ENCODE results near the gene HORMAD2. TPM values are rescaled to one million over a fixed set of nuclear protein-coding genes. Genes with fewer than 3 reads are reported as not detected.

The HORMAD2 gene
- total RNA-seq, 1 experiment from 2014 or later: not detected

GRCh38 chr22:30048681-30049080 lies 31.6 kb upstream of the HORMAD2 start:
- no peak overlapping the region for H2AFZ ChIP-seq (ENCODE audit: low read length)
- H3K27me3 ChIP-seq (ENCODE audit: low read length): no peaks in the 10 kb centered on the region
- no peaks in the 10 kb centered on the region for H3F3A ChIP-seq (ENCODE audit: low read length, unreplicated experiment)
- no peaks in the 10 kb centered on the region for H3K36me3 ChIP-seq (ENCODE audit: low read depth, low read length)
- no peaks in the 10 kb centered on the region for H4K20me1 ChIP-seq (ENCODE audit: low read length)
- H3K4me2 ChIP-seq (ENCODE audit: low read length): no peak overlapping the region
- no peak overlapping the region for H3K4me3 ChIP-seq (ENCODE audit: low read length)
- H3K4me1 ChIP-seq (ENCODE audit: insufficient read depth, low read length): peaks cover 13% of the 10 kb centered on the region
- no peak overlapping the region for H3K27ac ChIP-seq (ENCODE audit: low read length)
- H3K9me2 ChIP-seq (replicated peaks; ENCODE audit: low read length): no peaks in the 10 kb centered on the region
- no peaks in the 10 kb centered on the region for H3K9me3 ChIP-seq (ENCODE audit: low read length)
- intact Hi-C loops (cut with micrococcal nuclease): no loop called here
- DNase-seq (no peak), ATAC-seq (no peak)
- ChIA-PET CTCF (no interaction called here), POLR2A (ENCODE audit: unreplicated experiment) (no interaction called here)
- TF ChIP-seq, protein P1, sequence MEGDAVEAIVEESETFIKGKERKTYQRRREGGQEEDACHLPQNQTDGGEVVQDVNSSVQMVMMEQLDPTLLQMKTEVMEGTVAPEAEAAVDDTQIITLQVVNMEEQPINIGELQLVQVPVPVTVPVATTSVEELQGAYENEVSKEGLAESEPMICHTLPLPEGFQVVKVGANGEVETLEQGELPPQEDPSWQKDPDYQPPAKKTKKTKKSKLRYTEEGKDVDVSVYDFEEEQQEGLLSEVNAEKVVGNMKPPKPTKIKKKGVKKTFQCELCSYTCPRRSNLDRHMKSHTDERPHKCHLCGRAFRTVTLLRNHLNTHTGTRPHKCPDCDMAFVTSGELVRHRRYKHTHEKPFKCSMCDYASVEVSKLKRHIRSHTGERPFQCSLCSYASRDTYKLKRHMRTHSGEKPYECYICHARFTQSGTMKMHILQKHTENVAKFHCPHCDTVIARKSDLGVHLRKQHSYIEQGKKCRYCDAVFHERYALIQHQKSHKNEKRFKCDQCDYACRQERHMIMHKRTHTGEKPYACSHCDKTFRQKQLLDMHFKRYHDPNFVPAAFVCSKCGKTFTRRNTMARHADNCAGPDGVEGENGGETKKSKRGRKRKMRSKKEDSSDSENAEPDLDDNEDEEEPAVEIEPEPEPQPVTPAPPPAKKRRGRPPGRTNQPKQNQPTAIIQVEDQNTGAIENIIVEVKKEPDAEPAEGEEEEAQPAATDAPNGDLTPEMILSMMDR (conservative IDR thresholded peaks at IDR 0.05; ENCODE audit: low read depth, low read length): no peak
- TF ChIP-seq EZH2phosphoT487 (IDR thresholded peaks at IDR 0.05; ENCODE audit: borderline replicate concordance, low read length): no peak
- no peak for TF ChIP-seq EZH2 (IDR thresholded peaks at IDR 0.05; ENCODE audit: low read length, unreplicated experiment)
- no peaks in the 10 kb centered on the region for H3K79me2 ChIP-seq (ENCODE audit: low read length)
- no TSS peak for BruUV-seq (replicated peaks)
- H3K9ac ChIP-seq (ENCODE audit: low read length): no peak overlapping the region

DNA sequence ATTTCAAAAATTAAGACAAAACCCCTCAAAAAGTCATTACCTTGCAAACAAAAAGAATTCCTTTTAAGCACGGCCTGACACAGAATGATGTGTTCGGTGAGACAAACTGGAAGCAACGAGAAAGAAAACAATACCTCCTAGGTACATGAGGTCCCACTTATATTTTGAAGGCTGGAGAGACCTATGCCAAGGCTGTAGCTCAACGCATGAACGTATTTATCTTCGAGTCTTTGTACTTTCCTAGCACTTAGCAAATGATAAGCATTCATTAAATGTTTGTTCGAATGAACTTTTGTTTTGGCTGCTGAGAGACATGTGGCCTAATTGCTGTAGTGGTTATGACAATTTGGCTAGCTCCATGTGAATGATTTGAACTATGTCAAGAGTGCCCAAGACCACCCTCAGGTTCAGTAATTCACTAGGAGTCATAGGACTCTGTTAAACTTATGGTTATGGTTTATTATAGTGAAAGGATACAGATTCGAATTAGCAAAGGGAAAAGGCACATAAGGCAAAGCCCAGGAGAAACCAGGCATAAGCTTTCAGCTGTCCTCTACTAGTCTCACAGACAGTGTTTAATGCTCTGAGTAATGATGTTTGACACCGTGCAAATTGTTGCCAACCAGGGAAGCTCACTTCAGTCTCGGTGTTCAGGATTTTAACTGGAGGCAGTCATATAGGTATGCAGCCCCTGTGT lies 26.0 kb upstream of the HORMAD2 start:
- Histone ChIP-seq H2AFZ (ENCODE audit: low read length) (no peak overlapping the region), H3K27ac (ENCODE audit: low read length) (no peak overlapping the region), H3K4me2 (ENCODE audit: low read length) (no peak overlapping the region), H3K79me2 (ENCODE audit: low read length) (no peaks in the 10 kb centered on the region), H3K27me3 (ENCODE audit: low read length) (no peaks in the 10 kb centered on the region), H3K4me3 (ENCODE audit: low read length) (no peak overlapping the region), H3F3A (ENCODE audit: low read length, unreplicated experiment) (no peaks in the 10 kb centered on the region), H4K20me1 (ENCODE audit: low read length) (no peaks in the 10 kb centered on the region), H3K9me2 (replicated peaks; ENCODE audit: low read length) (no peaks in the 10 kb centered on the region), H3K9ac (ENCODE audit: low read length) (no peak overlapping the region), H3K36me3 (ENCODE audit: low read depth, low read length) (no peaks in the 10 kb centered on the region), H3K9me3 (ENCODE audit: low read length) (no peaks in the 10 kb centered on the region), H3K4me1 (ENCODE audit: insufficient read depth, low read length) (no peaks in the 10 kb centered on the region)
- ChIA-PET CTCF (no interaction called here), POLR2A (ENCODE audit: unreplicated experiment) (interaction anchor here (0.6 kb wide), 1 partner anchor 191 kb away, joined by 3 read pairs; no protein-coding TSS in a partner anchor)
- no peak for TF ChIP-seq EZH2phosphoT487 (IDR thresholded peaks at IDR 0.05; ENCODE audit: borderline replicate concordance, low read length)
- TF ChIP-seq, protein P1 (conservative IDR thresholded peaks at IDR 0.05; ENCODE audit: low read depth, low read length): no peak
- DNase-seq: no peak
- BruUV-seq (replicated peaks): no TSS peak
- intact Hi-C loops (cut with micrococcal nuclease): no loop called here
- ATAC-seq: no peak

DNA sequence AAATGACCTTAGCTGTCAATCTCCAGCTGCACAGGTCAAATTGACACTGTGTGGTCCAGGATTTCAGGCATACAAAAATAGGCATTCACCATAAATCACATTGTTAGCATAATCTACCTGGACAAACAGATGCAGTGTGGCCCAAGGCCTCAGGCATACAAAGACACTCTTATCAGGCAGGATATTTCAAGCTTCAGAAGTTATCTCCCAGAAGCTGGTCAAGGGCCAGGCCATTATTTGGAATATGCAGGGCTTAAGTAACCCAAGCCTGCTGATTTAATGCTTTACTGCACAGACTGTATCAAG lies 25.5 kb upstream of the HORMAD2 start:
- Histone ChIP-seq H3K4me3 (ENCODE audit: low read length) (no peak overlapping the region), H3K9ac (ENCODE audit: low read length) (no peak overlapping the region), H3K27me3 (ENCODE audit: low read length) (no peaks in the 10 kb centered on the region), H2AFZ (ENCODE audit: low read length) (no peak overlapping the region), H3K4me1 (ENCODE audit: insufficient read depth, low read length) (no peaks in the 10 kb centered on the region), H3K27ac (ENCODE audit: low read length) (no peak overlapping the region), H3K9me2 (replicated peaks; ENCODE audit: low read length) (no peaks in the 10 kb centered on the region), H3K79me2 (ENCODE audit: low read length) (no peaks in the 10 kb centered on the region), H3K9me3 (ENCODE audit: low read length) (no peaks in the 10 kb centered on the region), H4K20me1 (ENCODE audit: low read length) (no peaks in the 10 kb centered on the region), H3K36me3 (ENCODE audit: low read depth, low read length) (no peaks in the 10 kb centered on the region), H3F3A (ENCODE audit: low read length, unreplicated experiment) (no peaks in the 10 kb centered on the region), H3K4me2 (ENCODE audit: low read length) (no peak overlapping the region)
- DNase-seq (no peak), ATAC-seq (no peak)
- no TSS peak for BruUV-seq (replicated peaks)
- ChIA-PET POLR2A (ENCODE audit: unreplicated experiment) (interaction anchor here (0.6 kb wide), 1 partner anchor 190 kb away, joined by 3 read pairs; no protein-coding TSS in a partner anchor), CTCF (no interaction called here)
- intact Hi-C loops (cut with micrococcal nuclease): no loop called here
- TF ChIP-seq, protein P1 (conservative IDR thresholded peaks at IDR 0.05; ENCODE audit: low read depth, low read length): no peak
- TF ChIP-seq EZH2phosphoT487 (IDR thresholded peaks at IDR 0.05; ENCODE audit: borderline replicate concordance, low read length) (no peak), EZH2 (IDR thresholded peaks at IDR 0.05; ENCODE audit: low read length, unreplicated experiment) (no peak)

Data from PC-3 (cell line).